Embryonic facial prominence (tissue), 1 donor: ENCODE data around the gene DKK1.
"Not testable (repeated sequence)": the region's sequence is repeated elsewhere in the genome, so short reads cannot be mapped to it uniquely, and the experiment has no call there.

ENCODE experiments used
- DNase-seq: peaks from one replicate; pipeline ENCODE4 v3.0.0-alpha.2; 2016; ENCODE audit errors: extremely low spot score

The DKK1 gene

DNA sequence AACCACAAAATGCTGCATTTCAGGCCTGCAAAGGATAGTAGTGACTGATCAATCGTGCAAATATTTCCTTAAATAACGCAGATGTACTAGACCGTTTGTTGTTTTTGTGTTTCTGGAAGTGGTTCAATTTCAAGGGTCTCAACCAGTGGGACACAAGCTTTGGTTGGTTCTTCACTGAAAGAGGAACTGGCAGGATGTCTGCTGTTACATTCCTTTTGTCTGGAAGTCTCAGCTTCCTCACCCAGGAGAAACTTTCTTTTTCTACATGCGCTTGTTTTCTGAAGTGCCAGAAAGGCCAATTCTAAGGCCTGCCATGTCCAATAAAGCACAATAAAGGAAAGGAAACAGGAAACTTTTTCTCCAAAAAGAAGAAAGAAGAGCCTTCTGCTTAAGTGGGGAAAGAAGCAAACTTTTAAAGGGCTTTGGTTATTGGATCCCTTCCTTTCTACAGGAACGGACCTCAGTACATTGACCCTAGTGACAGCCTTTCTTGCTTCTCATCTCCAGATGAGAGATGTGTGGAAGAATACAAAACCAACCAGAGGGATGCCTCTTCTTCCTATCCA is 4.1 kb downstream of the DKK1 start:
- DNase-seq = no peak

GRCh38 chr10:52318822-52319464 is 4.9 kb downstream of the DKK1 start:
- no peak for DNase-seq

- DNase-seq = no peak
Observed at GRCh38 chr10:52319926-52320325, 5.8 kb downstream of the DKK1 start.

- no peak for DNase-seq
Observed at GRCh38 chr10:52322323-52322722, 8.2 kb downstream of the DKK1 start.

DNA sequence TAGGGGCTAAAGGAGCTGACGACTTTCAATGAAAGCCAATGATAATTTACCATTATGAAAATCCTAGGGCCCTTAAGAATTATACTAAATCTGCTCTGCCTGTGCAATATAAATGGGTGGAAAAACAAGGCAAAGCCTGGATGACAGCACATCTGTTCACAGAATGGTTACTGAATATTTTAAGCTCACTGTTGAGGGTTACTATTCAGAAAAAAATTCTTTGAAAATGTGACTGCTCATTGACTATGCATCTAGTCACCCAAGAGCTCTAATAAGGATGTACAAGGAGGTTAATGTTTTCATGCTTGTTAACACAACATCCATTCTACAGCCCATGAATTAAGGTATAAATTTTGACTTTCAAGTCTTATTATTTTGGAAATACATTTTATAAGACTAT is 8.9 kb downstream of the DKK1 start:
- no peak for DNase-seq

- no peak for DNase-seq
Observed at GRCh38 chr10:52326382-52326781, 12.3 kb downstream of the DKK1 start.

GRCh38 chr10:52331638-52332364 is 17.7 kb downstream of the DKK1 start:
- DNase-seq = no peak

DNA sequence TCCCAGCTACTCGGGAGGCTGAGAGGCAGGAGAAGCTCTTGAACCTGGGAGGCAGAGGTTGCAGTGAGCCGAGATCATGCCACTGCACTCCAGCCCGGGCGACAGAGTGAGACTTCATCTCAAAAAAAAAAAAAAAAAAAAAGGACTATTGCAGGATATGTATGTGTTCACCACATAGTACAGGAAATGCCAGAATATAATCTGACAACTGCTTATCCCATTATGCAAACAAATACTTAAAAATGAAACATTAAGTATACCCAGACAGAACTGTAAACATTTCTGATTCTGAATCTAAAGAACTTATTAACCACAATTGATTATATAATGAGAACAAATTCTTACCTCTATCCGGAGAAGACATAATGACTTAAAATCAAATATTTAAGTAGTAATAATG is 18.7 kb downstream of the DKK1 start:
- no peak for DNase-seq

- no peak for DNase-seq
Observed at GRCh38 chr10:52334595-52334994, 20.5 kb downstream of the DKK1 start.

DNA sequence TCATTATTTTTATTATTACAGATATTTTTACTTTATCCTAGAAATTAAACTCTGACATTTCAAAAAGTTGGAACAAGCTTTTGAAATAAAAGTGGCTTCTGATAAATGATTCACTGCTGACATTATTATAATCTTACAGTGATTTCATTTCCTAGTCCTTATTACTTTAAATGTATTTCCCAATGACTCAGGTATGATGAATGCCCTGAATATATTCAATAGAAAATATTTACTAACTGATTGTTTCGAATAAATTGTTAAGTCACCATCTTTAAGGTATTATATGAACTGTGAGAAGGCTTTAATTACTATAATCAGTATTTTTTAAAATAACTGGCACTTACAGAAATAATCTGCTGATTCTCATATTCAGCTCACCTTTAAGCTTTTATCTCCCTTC is 21.6 kb downstream of the DKK1 start:
- DNase-seq = no peak

GRCh38 chr10:52337225-52337624 is 23.1 kb downstream of the DKK1 start:
- no peak for DNase-seq

GRCh38 chr10:52343439-52343838 is 29.4 kb downstream of the DKK1 start:
- DNase-seq = no peak

DNA sequence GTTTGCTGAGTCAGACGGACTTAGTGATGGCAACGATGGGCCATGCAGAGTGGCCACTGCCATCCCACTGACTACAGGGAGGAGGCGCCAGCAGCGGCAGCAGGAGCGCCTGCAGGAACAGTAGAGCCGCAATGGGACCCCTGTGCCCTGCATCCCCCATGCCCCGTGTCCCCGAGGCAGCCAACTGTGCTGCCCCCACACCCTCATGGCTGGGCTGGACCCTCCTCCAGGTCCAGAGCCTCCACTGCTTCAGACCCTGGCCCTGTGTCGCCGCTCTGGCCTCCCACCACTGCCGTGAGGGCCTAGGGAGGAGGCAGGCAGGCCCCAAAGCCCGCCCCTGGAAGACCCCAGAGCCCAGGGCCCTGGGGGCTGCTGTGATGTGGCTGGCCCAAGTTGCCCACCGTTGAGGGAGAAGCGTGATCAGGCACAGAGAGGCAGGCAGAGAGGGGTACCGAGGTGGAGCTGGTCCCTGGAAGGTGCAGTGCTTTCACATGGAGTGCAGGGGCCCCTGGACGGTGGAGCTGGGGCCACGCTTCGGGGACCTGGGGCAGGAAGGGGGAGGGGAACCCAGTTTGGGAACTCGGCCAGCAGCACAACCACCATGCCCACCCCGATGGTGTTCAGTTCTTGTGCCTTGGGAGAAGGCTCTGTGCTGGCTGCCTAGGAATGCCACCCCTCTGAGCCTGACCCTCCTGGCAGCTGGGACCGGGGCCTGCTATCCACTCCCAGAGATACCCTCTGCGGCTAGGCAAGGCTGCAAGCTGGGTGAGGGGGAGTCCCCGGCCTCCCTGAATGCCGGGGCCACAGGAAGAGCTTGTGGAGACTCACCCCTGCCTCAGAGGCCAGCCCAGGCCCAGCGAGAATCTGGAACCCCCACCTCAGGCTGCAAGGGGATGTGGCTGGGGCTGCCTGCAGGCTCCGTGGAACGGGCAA is 32.6 kb downstream of the DKK1 start:
- DNase-seq = no peak

DNA sequence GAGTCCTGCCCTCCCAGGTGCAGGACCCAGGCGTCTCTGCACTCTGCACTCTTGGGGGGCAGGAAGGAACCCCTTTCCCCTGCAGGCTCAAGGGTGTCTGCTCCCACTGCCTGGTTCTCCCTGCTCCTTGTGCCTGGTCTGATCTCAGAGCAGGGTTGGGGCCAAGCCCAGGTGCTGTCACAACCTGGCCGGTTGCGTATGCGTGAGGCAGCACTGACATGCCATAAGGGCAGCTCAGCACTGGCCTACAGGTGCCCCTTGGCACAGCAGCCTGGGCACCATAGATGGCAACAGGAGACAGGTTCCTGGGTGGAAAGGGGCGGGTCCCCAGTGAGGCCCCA is 33.2 kb downstream of the DKK1 start:
- no peak for DNase-seq

DNA sequence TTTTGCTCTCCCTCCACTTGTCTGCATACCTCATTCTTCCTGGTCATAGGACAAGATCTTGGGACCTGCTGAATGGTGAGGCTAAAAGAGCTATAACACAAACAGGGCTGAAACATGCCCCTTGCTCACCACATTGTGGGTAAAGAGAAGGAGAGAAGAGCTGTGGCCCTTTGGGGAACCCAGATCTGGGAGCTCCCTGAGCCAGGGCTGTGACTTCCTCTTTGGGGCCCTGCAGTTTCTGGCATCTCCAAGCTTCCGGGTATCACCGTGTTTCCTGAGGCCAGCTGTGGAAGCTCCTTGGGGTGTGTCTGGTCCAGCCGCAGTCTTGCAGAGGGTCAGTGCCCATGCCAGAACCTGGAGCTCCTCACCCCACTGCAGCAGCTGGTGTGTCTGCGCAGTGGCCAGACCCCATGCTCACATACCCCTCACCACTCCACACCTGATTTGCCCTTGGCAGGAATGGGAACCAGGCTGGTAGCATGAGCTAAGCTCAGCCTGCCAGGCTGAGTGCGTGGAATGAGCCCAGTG is 34.0 kb downstream of the DKK1 start:
- no peak for DNase-seq

DNA sequence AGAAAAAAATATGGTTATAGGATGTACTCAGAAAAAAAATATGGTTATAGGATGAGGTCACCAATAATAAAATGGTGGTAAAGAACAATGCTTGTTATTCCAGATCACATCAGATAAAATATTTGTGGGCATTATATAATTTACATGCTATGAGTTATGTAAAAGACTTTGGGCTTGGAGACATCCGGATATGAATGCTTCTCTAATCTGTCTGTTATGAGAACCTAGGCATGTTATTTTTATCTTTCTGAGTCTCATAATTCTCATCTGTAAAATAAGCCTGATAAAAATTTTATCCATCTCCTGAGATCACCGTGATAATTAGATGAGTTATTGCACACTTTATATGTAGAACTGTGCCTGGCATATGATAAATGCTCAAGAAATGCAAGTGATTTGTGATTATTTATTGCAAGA is 37.8 kb downstream of the DKK1 start:
- no peak for DNase-seq

DNA sequence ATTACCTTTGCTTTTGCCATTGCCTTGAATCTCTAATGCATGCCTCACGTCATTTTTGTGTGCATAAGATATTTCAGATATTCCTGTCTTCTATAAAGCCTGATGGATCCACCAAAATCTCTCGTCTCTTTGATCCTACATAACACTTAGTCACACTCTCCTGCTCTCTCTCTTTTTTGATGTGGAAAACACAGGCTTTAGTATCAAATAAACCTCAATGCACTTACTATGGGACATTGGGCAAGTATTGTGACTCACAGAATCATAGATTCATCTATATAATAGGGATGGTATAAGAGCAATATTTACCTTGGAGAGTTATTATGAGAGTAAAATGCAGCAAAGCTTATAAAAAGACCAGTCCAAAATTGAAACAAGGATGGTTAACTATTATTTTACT is 39.1 kb downstream of the DKK1 start:
- DNase-seq = no peak

GRCh38 chr10:52353960-52354394 is 39.9 kb downstream of the DKK1 start:
- DNase-seq = no peak

- DNase-seq = no peak
Observed at GRCh38 chr10:52357971-52358370, 43.9 kb downstream of the DKK1 start.

GRCh38 chr10:52359441-52359840 is 45.4 kb downstream of the DKK1 start:
- DNase-seq = no peak

GRCh38 chr10:52365547-52366432 is 51.7 kb downstream of the DKK1 start:
- DNase-seq = not testable (repeated sequence)
